ENCODE measurements around the gene ATP11A.

The ATP11A gene

DNA sequence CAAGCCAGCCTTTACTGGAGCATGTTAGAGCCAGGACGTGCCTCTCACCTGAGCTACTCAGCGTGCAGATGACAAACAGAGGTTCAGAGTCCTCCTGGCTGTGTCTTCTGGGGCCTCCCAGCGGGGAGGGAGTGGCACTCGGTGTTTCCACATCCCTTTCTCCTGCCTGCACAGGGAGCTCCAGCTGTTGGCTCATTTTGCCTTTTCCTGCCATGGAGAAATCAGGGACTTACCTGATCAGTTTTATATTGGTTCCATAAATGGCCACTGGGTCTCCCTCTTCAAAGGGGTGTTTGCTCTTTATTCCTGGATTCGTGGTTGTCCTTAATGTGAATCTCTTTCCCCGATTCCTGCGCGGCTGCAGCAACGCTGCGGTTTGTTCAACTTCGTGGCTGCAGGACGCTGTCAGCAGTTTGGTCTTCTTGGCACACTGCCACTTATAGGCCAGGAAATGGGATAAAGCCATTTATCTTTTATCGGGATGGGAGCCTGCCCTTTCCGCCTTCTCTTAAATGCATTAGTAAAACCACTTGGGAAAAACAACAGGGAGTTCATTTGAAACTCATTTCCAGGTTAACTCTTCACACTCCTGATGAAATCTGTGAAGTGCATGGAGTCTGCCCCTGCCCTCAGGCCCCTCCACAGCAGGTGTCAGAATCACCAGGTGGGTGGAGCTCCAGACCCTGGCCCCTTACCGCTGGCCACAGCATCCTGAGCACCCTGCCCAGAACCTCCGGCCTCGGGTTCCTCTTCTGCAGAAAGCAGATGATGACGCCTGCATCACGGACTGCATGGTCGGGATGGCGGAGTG, 239.3 kb downstream of the ATP11A start:
- TF ChIP-seq CTCF (IDR thresholded peaks at IDR 0.05), result no peak

GRCh38 chr13:112929783-112930055, 239.9 kb downstream of the ATP11A start:
- TF ChIP-seq CTCF (IDR thresholded peaks at IDR 0.05), result no peak

DNA sequence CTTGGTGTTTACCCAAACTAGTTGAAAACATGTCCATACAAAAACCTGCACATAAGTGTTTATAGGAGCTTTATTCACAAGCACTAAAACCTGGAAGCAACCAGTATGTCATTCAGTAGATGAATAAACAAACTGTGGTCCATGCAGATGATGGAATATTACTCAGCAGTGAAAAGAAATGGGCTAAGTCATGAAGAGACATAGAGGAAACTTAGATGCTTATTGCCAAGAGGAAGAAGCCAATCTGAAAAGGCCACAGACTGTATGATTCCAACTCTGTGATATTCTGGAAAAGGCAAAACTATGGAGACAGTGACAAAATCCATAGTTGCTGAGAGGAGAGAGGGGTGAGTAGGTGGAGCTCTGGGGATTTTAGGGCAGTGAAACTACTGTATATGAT, 240.4 kb downstream of the ATP11A start:
- no peak for TF ChIP-seq CTCF (IDR thresholded peaks at IDR 0.05)

DNA sequence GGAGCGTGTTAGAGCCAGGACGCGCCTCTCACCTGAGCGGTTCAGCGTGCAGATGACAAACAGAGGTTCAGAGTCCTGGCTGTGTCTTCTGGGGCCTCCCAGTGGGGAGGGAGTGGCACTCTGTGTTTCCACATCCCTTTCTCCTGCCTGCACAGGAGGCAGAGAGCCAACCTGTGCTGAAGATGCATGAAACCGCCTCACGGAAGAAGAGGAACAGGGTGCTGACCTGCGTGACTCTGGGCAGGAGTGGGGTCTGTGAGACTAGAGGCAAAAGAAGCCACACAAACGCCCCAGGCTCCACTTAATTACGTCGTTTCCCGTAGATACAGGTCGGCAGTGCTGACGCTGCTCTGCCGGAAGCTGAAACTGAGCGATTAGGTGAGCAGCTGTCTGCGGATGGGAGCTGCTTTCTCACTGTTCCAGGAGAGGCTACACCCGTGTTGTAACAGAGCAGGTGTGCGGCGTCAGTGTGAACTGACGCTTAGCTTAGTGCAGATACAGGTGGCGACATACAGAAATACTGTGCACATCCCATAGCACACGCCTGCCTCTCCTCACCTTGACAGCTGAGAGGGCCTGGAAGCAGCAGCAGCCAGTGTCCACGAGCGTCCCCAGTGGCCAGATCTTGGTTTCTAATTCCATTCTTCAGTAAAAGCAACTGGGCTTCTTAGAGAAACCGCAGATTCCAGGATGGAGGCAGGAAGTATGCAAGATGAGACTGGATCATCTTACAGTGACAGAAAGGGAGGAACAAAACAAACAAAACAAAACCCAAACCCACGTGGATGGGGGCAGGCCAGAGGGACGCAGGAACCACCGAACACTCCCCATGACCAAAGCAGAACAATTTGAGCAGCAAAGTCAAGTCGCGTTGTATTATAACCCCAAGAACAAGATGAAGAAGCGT, 241.4 kb downstream of the ATP11A start:
- peak; percentile 49 for TF ChIP-seq CTCF (IDR thresholded peaks at IDR 0.05)

GRCh38 chr13:112932971-112933370, 243.1 kb downstream of the ATP11A start:
- TF ChIP-seq CTCF (IDR thresholded peaks at IDR 0.05), result no peak

- no peak for TF ChIP-seq CTCF (IDR thresholded peaks at IDR 0.05)
Observed at GRCh38 chr13:112933649-112934048, 243.8 kb downstream of the ATP11A start.

DNA sequence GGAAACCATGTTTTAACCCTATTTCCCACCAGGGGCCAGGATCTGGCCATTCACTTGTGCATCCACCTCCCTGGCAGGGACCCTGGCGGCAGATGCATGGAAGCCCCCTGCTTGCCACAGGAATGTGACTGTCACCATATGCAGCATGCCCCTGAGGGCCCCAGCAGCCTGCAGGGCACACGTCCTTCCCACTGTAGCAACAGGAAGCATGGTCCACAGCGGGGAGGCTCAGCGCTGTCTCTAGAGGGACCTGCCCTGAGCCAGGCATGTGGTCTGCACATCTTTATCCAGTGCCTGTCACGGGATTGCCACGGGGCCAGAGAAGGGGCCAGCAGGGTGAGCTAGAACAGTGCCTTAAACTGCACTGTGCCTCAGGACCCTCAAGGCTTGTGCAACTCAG, 244.2 kb downstream of the ATP11A start:
- no peak for TF ChIP-seq CTCF (IDR thresholded peaks at IDR 0.05)
